VCaP (cell line): Measurements from ENCODE around the gene ATP6V1A.

Experiments used
- H3K27ac ChIP-seq: fragments of 450-650 bp; 2 replicates; pipeline ENCODE4 v1.5.1; 2017
- CTCF ChIP-seq: fragments of 450-650 bp; conservative IDR thresholded peaks from 2 replicates; pipeline ENCODE4 v1.5.1; 2017; ENCODE audit warnings: mild to moderate bottlenecking, moderate library complexity

The ATP6V1A gene

GRCh38 chr3:113746548-113747282 is at the start of gene ATP6V1A:
Gene ATP6V1A, plus strand, starts transcription at chr3:113747035. Its CDS starts 31,719 bp downstream, at chr3:113778754.
- TF ChIP-seq CTCF: no peak

GRCh38 chr3:113697500-113698090 is 49.2 kb upstream of the ATP6V1A start:
- TF ChIP-seq CTCF: no peak
- H3K27ac ChIP-seq: peak overlapping the region; percentile 90

More at GRCh38 chr3:113746548-113747282, at the start of gene ATP6V1A:
- H3K27ac ChIP-seq: peak within 1 kb of the TSS; percentile 98

GRCh38 chr3:113698213-113698742 is 48.6 kb upstream of the ATP6V1A start:
- H3K27ac ChIP-seq: peak overlapping the region; percentile 90
- no peak for TF ChIP-seq CTCF

GRCh38 chr3:113698956-113699355 is 47.9 kb upstream of the ATP6V1A start:
- H3K27ac ChIP-seq: peak overlapping the region; percentile 90
- no peak for TF ChIP-seq CTCF

- TF ChIP-seq CTCF: no peak
- H3K27ac ChIP-seq: no peak overlapping the region
Observed at GRCh38 chr3:113707835-113708234, 39.0 kb upstream of the ATP6V1A start.

GRCh38 chr3:113712129-113712528 is 34.7 kb upstream of the ATP6V1A start:
- no peak overlapping the region for H3K27ac ChIP-seq
- no peak for TF ChIP-seq CTCF

- H3K27ac ChIP-seq: no peak overlapping the region
- TF ChIP-seq CTCF: no peak
Observed at GRCh38 chr3:113714702-113715101, 32.1 kb upstream of the ATP6V1A start.
